Measurements from ENCODE around the gene FBXO44.

The FBXO44 gene

GRCh38 chr1:11659748-11660147 lies 5.1 kb downstream of the FBXO44 start:
- DNase-seq (ENCODE audit: low spot score): no peak

DNA sequence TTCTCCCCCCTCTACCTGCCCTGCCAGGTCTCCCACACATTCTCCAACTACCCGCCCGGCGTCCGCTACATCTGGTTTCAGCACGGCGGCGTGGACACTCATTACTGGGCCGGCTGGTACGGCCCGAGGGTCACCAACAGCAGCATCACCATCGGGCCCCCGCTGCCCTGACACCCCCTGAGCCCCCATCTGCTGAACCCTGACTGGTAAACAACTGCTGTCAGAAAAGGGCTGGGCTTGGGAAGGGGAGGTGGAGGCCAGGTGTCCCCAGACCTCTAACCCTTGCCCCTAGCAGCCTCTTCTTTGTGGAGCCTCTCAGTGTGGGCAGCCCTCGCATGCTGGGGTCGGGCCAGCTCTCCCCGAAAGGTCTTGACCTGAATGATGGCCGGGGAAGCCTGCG lies 6.4 kb downstream of the FBXO44 start:
- DNase-seq (ENCODE audit: low spot score): no peak

- DNase-seq (ENCODE audit: low spot score): peak; percentile 33
Observed at GRCh38 chr1:11664336-11665065, 9.8 kb downstream of the FBXO44 start.

DNA sequence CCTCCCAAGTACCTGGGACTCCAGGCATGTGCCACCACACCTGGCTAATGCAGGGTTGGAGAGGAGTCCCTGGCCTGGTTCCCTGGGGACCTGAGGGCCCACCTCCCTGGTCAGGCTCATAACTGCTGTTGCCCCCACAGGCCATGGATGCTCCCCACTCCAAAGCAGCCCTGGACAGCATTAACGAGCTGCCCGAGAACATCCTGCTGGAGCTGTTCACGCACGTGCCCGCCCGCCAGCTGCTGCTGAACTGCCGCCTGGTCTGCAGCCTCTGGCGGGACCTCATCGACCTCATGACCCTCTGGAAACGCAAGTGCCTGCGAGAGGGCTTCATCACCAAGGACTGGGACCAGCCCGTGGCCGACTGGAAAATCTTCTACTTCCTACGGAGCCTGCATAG lies 13.8 kb downstream of the FBXO44 start:
- DNase-seq (ENCODE audit: low spot score): no peak

DNA sequence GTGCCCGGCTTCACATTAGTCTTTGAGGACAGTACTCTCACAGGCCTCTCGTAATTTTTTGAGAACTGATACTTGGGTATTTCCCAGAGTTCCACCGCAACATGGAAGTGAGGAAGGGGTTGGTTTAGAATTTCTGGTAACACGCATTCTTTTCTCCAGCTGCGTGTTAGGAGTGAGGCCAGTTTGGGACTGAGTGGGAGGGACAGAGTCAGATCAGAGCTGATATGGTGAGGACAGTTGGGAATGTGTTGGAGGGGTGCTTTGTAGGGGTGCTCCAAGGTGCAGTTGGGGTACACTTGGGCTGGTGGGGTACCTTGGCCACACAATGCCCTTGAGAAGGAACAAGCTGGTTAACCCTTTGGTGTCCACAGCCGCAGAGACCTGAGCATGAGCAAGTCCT lies 16.1 kb downstream of the FBXO44 start:
- DNase-seq (ENCODE audit: low spot score): no peak

GRCh38 chr1:11671205-11671543 lies 16.5 kb downstream of the FBXO44 start:
- no peak for DNase-seq (ENCODE audit: low spot score)

GRCh38 chr1:11671544-11672286 lies 17.0 kb downstream of the FBXO44 start:
- no peak for DNase-seq (ENCODE audit: low spot score)

DNA sequence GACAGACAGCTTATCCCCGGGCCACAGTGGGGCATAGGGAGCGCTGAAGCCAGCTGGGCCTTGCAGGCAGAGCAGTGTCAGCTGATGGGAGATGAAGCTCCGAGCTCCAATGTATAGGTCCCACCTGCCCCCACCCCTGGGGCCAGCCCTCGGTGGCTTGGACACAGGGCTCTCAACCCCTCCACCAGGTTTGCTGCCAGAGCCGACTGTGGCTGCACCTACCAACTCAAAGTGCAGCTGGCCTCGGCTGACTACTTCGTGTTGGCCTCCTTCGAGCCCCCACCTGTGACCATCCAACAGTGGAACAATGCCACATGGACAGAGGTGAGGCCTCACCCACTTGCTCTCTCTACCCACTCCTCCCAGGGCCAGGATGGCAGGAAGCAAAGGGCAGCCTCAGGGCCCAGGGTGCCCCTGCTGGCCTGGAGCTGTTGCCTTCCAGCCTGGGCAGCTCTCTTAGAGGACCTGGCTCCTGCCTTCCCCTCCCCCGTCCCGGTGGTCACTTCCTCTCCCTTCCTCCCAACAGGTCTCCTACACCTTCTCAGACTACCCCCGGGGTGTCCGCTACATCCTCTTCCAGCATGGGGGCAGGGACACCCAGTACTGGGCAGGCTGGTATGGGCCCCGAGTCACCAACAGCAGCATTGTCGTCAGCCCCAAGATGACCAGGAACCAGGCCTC lies 18.6 kb downstream of the FBXO44 start:
- DNase-seq (ENCODE audit: low spot score): no peak

DNA sequence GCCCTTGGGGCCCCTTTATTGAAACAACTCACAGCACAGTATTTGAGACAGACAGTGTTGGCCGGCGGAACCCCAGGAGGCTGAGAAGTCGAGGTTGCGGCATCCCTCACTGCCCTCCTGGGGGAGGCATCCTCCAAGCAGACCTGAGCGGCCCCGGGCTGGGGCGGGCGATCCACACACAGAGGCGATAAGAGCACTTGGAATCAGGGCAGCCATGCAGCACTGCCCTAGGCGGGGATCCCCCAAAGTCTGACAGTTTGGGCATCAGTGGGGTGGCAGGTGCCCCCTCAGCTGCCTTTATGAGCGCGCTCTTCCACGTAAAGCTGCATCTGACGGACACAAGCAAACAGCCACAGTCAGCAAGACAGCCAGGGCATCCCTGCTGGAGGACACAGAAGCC lies 19.8 kb downstream of the FBXO44 start:
- DNase-seq (ENCODE audit: low spot score): no peak

DNA sequence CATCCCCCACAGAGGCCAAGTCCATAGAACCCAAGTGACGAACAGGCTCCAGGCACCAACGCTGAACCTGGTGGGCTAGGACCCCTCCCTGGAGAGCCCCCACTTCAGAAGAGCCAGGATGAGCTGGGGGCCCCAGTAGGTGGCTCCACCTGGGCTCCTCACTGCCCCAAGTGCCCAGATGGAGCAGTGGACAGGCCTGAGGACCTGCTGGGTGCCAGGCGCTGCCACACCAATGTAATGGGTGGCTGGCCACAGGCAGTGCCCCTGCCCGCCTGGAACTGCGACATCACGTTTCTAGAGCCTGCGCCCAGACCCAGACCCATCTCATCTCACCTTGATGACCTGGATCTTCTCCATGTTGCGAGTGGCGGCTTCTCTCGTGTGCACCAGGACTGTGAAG lies 20.6 kb downstream of the FBXO44 start:
- no peak for DNase-seq (ENCODE audit: low spot score)

DNA sequence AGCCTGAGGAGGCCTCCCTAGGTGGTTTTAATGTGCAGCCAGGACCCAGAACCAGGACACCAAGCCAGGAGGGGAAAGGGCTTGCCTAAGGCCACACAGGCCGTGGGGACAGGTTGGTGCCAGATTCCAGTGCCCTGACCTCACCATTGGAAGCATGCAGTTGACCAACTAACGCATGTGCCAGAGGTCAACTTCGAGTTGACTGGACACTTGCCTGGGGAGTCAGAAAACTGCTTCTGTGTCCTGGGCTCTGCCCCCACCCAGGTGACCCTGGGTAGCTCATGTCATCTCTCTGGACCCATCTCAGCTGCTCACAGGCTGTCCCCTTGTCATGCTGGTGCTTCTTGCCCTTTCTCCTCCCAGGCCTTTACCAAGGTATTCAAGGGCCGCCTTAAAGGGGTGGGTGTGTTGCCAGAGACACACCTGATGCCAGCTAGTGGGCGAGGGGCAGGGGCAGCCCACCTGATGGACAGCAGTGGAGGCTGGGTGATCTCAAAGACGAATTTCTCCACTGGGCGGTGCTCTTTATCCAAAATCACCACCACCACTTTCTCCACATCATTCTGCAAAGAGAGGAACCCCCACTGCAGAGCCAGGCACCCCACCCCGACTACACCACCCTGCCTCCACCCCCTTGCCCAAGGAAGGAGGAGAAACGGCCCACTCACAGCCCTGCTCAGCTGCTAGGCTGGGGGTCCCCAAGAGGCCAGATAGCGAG lies 21.9 kb downstream of the FBXO44 start:
- no peak for DNase-seq (ENCODE audit: low spot score)

GRCh38 chr1:11678442-11678841 lies 23.8 kb downstream of the FBXO44 start:
- DNase-seq (ENCODE audit: low spot score): no peak

- no peak for DNase-seq (ENCODE audit: low spot score)
Observed at GRCh38 chr1:11680270-11681070, 25.8 kb downstream of the FBXO44 start.

DNA sequence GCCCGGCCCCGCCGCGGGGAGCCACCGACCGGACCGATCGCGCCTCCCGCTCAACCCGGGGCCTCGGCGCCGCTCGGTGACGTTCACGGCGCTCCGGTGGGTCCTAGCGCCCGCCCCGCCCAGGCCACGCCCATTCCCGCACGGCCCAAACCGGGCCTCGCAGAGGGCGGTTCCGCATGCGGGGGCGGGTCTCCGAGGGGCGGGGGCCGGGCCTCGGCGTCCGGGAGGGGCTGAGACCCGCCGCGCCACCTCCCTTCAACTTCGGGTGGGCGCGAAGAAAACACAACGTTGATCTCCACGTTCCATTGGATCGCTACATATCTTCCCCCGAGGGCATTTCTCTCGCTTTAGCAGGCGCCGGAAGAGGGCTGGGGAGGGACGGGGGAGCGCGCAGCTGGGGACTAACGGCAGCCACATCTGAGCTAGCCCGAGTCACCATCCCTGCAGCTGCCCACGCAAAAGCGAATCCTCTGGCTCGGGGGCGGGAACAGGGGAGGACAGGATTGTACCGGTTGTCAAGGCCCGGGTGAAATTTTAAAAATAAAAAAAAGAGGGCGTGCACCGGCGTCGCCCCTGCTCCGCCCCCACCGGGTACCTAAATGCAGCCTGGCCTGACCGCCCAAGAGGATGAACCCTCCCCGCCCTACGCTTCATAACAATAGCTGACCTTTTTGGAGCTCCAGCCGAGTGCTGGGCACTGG lies 26.5 kb downstream of the FBXO44 start, which contains the start of gene MAD2L2:
MAD2L2 (minus strand) TSS at position 78 of the 701 bp plus-strand sequence. CDS start 547 bp downstream, outside the sequence.
- peak; percentile 75 for DNase-seq (ENCODE audit: low spot score)

DNA sequence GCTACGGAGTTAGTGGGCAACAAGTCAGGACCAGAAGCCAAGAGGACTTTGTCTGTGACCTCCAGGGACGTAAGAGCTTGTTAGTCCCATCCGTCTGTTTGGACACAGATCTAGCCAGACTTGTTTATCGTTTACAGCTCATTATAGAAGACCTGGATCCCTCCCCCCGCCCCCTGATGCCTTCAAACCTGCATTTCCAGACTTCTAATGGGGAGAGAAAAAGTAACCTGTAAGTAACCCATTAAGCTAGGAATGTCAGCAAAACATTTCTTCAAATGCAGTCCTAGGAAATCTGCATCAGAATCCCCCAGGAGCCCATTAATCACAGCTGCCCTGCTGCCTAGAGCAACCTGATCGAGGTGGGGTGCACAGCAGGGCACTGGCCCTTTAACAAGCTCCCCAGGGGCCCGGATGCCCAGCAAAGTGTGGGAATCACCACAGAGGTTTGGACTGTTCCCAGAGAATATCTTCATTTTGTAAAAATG lies 27.7 kb downstream of the FBXO44 start:
- no peak for DNase-seq (ENCODE audit: low spot score)

- DNase-seq (ENCODE audit: low spot score): no peak
Observed at GRCh38 chr1:11682799-11683198, 28.1 kb downstream of the FBXO44 start.

DNA sequence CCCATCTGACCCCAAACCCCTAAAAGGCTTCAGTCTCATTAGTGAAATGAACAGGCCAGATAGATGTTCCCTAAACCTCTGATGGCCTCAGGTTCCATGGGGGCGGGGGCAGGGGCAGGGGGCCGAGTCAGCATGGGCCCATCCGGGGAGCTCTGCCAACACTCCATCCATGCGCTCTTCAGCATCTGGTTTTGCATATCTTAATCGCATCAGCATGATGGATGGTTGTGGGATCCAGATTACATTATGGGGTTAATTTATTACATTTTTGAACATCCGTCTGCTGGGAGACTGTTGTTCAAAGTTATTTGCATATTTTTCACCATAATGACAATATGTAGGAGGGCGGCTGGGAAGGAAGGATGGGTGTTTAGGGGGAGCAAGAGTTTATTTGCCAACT lies 29.4 kb downstream of the FBXO44 start:
- no peak for DNase-seq (ENCODE audit: low spot score)

GRCh38 chr1:11685210-11685752 lies 30.6 kb downstream of the FBXO44 start:
- no peak for DNase-seq (ENCODE audit: low spot score)

DNA sequence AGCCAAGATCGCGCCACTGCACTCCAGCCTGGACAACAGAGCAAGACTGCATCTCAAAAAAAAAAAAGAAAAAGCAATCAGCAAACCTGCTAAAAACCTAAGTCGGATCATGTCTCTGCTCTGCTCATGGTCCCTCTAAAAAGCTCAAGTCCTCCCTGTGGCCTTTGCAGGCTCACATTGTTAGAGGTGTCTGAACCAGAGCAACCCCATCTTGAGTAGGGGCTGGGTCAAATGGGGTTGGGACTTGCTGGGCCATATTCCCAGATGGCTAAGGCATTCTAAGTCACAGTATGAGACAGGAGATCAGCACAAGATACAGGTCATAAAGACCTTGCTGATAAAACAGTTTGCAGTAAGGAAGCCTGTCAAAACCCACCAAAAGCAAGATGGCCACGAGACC lies 33.8 kb downstream of the FBXO44 start:
- DNase-seq (ENCODE audit: low spot score): no peak

Measured in kidney tubule cell (primary cell).